ENCODE data around the gene CCDC148.
A peak's percentile ranks its signal among the peaks of the same experiment; 100 is the strongest.

Gene CCDC148

GRCh38 chr2:158305501-158305900, 151.1 kb downstream of the CCDC148 start:
- H3K27ac ChIP-seq (ENCODE audit: poor library complexity, severe bottlenecking) = no peak overlapping the region
- H3K9me3 ChIP-seq (ENCODE audit: severe bottlenecking) = no peaks in the 10 kb centered on the region
- no peaks in the 10 kb centered on the region for H3K4me1 ChIP-seq (ENCODE audit: insufficient read depth, poor library complexity, severe bottlenecking)
- H3K27me3 ChIP-seq (ENCODE audit: insufficient read depth, poor library complexity, severe bottlenecking) = no peaks in the 10 kb centered on the region
- no peak for TF ChIP-seq CTCF (IDR thresholded peaks at IDR 0.05; ENCODE audit: poor library complexity, severe bottlenecking)
- DNase-seq (ENCODE audit: low spot score) (no peak), ATAC-seq (ENCODE audit: low read depth) (no peak)
- no peak overlapping the region for H3K4me3 ChIP-seq (ENCODE audit: severe bottlenecking)
- no peaks in the 10 kb centered on the region for H3K36me3 ChIP-seq (ENCODE audit: low read depth)

GRCh38 chr2:158300394-158300793, 156.2 kb downstream of the CCDC148 start:
- TF ChIP-seq CTCF (IDR thresholded peaks at IDR 0.05; ENCODE audit: poor library complexity, severe bottlenecking) = no peak
- ATAC-seq (ENCODE audit: low read depth) = no peak
- no peak overlapping the region for H3K27ac ChIP-seq (ENCODE audit: poor library complexity, severe bottlenecking)
- H3K9me3 ChIP-seq (ENCODE audit: severe bottlenecking) = no peaks in the 10 kb centered on the region
- no peak for DNase-seq (ENCODE audit: low spot score)
- no peaks in the 10 kb centered on the region for H3K27me3 ChIP-seq (ENCODE audit: insufficient read depth, poor library complexity, severe bottlenecking)
- H3K4me1 ChIP-seq (ENCODE audit: insufficient read depth, poor library complexity, severe bottlenecking) = no peaks in the 10 kb centered on the region
- H3K4me3 ChIP-seq (ENCODE audit: severe bottlenecking) = no peak overlapping the region
- H3K36me3 ChIP-seq (ENCODE audit: low read depth) = no peaks in the 10 kb centered on the region

- H3K27me3 ChIP-seq (ENCODE audit: insufficient read depth, poor library complexity, severe bottlenecking) = no peaks in the 10 kb centered on the region
- H3K27ac ChIP-seq (ENCODE audit: poor library complexity, severe bottlenecking) = no peak overlapping the region
- no peak for TF ChIP-seq CTCF (IDR thresholded peaks at IDR 0.05; ENCODE audit: poor library complexity, severe bottlenecking)
- no peaks in the 10 kb centered on the region for H3K9me3 ChIP-seq (ENCODE audit: severe bottlenecking)
- H3K4me1 ChIP-seq (ENCODE audit: insufficient read depth, poor library complexity, severe bottlenecking) = no peaks in the 10 kb centered on the region
- ATAC-seq (ENCODE audit: low read depth) (peak; percentile 45; the same call in 2 of the 3 replicates), DNase-seq (ENCODE audit: low spot score) (no peak)
- H3K4me3 ChIP-seq (ENCODE audit: severe bottlenecking) = no peak overlapping the region
- H3K36me3 ChIP-seq (ENCODE audit: low read depth) = no peaks in the 10 kb centered on the region
These were observed 158.9 kb downstream of the CCDC148 start for GRCh38 chr2:158297606-158298005.

GRCh38 chr2:158297120-158297519, 159.4 kb downstream of the CCDC148 start:
- no peak overlapping the region for H3K27ac ChIP-seq (ENCODE audit: poor library complexity, severe bottlenecking)
- ATAC-seq (ENCODE audit: low read depth) (no peak), DNase-seq (ENCODE audit: low spot score) (no peak)
- no peak overlapping the region for H3K4me3 ChIP-seq (ENCODE audit: severe bottlenecking)
- no peak for TF ChIP-seq CTCF (IDR thresholded peaks at IDR 0.05; ENCODE audit: poor library complexity, severe bottlenecking)
- no peaks in the 10 kb centered on the region for H3K9me3 ChIP-seq (ENCODE audit: severe bottlenecking)
- H3K4me1 ChIP-seq (ENCODE audit: insufficient read depth, poor library complexity, severe bottlenecking) = no peaks in the 10 kb centered on the region
- no peaks in the 10 kb centered on the region for H3K27me3 ChIP-seq (ENCODE audit: insufficient read depth, poor library complexity, severe bottlenecking)
- H3K36me3 ChIP-seq (ENCODE audit: low read depth) = no peaks in the 10 kb centered on the region

GRCh38 chr2:158293722-158294121, 162.8 kb downstream of the CCDC148 start:
- H3K4me1 ChIP-seq (ENCODE audit: insufficient read depth, poor library complexity, severe bottlenecking) = no peaks in the 10 kb centered on the region
- H3K36me3 ChIP-seq (ENCODE audit: low read depth) = no peaks in the 10 kb centered on the region
- DNase-seq (ENCODE audit: low spot score) (no peak), ATAC-seq (ENCODE audit: low read depth) (no peak)
- no peak for TF ChIP-seq CTCF (IDR thresholded peaks at IDR 0.05; ENCODE audit: poor library complexity, severe bottlenecking)
- no peaks in the 10 kb centered on the region for H3K27me3 ChIP-seq (ENCODE audit: insufficient read depth, poor library complexity, severe bottlenecking)
- H3K4me3 ChIP-seq (ENCODE audit: severe bottlenecking) = no peak overlapping the region
- no peak overlapping the region for H3K27ac ChIP-seq (ENCODE audit: poor library complexity, severe bottlenecking)
- no peaks in the 10 kb centered on the region for H3K9me3 ChIP-seq (ENCODE audit: severe bottlenecking)
